GM19395 (cell line): ENCODE results near the gene SPP2.

ENCODE experiments used
- ATAC-seq: cut with Tn5 transposase; IDR thresholded peaks from one replicate; pipeline ENCODE4 v1.9.1; 2021; ENCODE audit warnings: mild to moderate bottlenecking, moderate library complexity; ENCODE audit not compliant: unreplicated experiment

Gene SPP2, protein sequence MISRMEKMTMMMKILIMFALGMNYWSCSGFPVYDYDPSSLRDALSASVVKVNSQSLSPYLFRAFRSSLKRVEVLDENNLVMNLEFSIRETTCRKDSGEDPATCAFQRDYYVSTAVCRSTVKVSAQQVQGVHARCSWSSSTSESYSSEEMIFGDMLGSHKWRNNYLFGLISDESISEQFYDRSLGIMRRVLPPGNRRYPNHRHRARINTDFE

DNA sequence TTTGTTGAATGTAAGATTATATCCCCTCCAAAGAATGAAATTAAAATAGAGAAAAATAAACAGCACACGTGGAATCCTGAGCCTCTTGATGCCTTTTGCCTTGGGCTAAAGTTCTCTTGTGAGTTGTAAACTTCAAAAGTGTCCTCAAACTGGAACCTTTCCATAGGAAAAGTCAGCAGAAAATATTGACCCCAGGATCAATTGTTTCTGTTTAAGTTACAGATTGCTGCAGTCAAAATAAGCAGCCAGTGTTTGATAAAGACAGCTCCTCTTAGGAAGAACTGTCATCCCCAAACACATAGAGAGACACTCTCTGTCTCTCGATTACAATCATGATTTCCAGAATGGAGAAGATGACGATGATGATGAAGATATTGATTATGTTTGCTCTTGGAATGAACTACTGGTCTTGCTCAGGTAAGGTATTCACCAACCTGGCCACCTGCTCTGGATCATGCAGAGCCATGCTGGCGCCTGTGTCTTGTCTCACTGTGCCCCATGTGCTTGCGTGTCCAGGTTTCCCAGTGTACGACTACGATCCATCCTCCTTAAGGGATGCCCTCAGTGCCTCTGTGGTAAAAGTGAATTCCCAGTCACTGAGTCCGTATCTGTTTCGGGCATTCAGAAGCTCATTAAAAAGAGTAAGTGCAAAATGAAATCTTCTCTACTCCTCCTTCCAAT lies at the start of gene SPP2:
SPP2 (plus strand) TSS at position 248 of the 681 bp plus-strand sequence; CDS start at position 333, 85 bp downstream.
- no peak for ATAC-seq

DNA sequence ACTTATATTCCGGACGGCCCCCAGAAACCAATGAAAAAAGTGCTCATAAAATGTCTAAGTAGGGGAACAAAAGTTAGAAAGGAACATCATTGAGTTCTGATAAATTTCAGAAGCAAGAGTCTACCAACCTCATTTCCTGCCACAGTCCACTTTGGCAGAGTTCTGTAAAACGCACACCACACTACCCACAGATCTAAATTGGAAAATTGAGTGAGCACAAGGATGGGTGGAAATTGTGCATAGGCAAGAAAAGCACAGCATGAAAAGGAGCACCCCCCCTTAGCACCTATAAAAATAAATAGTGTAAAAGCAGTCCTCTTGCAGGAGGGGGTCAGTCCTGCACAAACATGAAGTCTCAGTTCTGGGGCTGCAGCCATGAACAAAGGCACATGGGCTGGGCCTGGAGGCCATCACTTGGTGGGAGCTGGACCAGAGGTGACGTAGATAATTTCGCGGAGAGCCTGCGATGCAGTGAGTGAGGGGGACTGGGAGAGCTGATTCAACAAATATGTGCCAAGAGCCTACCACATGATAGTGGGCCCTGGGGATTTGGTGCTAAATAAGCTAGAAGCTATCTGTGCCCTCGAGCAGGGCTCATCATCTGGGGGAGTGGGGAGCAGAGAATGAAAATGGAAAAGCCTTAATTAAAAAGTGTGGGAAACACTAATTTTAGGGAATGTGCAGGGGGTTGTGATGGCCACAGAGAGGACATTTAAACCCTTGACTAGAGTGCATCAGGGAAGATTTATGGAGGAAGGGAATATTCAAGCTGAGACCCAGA lies 48.9 kb upstream of the SPP2 start:
- ATAC-seq = no peak

DNA sequence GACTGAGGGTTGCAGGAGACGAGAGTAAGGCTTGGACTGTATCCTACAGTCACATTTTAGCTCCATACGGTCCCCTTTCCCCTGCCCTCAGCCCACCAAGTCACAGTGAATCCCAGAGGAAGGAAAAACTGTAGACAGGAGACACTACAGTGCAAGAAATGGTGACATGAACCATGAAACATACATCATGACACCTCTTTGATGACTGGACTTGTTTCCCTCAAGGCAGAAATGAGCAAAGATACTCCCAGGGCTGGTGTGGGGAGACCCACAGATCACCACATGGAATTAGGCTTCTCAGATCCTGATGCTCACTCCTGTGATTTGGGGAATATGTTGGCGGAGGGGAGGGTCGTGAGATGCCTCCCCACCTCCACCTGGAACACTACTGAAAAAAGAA lies 48.2 kb upstream of the SPP2 start:
- ATAC-seq = no peak

DNA sequence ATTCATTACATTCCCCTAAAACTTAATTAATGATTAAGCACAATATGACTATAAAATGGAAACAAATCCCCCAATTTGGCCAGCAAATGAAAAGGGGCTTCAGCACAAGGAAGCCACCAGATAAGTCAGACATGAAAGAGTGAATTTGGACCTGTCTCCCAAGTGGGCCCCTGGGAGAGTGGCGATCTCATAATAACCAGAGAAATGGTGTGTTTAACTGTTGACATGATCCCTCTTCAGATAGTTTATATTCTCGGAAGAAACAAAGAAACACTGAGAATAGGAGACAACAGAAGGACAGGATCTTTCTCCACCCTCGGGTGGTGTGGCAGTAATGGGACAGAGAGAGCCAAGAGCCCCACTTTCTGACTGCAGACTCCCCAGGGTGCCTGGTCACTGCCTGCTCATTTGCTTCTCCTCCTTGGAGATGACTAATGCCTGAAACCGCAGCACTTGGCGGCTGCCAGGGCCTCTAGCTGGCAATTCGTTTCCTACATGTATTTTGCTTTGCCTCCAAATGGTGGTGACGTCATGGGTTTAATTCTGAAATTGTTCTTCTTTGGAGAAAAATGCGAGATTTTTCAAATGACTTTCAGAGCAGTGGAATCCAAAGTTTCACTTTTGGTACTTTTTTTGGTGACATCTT lies 46.4 kb upstream of the SPP2 start:
- ATAC-seq = no peak

DNA sequence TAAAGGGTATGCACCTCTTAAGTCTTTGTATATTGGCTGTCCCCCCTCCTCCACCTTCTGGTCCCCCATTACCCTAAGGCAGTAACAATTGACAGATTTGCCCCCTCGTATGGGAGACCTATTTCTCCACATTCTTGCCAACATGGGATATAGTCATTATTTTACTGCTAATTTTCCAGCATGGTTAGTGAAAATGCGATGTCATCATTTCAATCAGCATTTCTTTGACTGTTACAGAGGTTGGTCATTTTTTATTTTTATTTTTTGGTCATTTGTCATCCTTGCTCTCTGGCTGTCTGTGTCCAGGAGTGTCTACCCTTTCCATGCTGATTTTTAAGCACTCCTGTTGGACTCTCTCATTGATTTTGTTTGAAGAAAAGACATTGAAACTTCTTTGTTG lies 45.4 kb upstream of the SPP2 start:
- no peak for ATAC-seq

DNA sequence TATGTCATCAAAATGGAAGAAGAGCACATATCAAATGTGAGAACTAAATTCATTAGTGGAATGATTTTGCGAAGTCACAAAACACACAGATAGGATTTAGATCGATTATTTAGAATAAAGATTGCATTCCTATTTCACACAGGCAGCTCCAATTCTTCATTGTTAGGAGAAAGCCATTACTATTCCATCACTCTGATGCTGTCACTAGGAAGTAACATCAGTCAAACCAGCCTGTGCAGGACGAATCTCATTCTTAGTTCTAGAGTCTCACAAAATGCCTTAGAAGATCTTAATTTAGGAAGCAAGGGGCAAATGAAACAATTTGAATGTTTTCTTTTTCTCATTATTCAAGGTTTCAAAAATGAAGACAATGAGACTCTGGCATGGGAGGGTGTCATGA lies 44.0 kb upstream of the SPP2 start:
- ATAC-seq = no peak

DNA sequence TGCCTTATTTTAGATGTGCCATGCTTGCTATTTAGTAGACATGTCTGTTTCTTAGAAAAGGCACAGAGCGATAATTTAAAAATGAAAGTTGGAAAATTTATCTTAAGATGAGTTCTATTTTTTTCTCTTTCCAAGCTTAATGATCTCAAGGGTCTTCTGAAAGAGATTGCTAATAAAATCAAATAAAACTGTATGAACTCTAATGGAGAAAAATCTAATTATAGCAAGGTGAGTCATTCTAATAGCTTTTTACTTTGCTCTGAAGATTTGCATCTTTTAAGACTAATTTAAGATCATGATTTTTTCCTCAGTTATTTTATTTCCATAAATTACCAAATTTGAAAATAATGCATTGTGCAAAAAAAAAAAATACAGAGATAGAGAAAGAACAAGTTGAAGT lies 36.1 kb upstream of the SPP2 start:
- no peak for ATAC-seq

DNA sequence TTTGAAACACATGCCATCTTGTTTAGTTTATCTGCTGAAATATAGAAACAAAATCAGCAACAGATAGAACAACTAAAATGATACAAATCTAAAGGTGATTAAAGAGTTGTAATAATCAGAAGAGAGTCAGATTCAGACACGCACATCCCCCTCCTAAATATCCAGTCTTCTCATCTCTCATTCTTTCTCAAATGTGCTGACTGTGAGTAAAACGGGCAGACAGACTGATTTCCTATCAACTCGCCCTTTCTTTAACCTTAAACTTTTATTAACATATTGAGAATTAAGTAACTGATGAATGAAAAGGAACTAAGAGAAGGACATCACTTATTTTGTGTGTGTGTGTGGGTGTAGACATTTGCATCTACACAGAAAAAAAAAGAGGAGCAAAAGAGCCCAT lies 34.6 kb upstream of the SPP2 start:
- no peak for ATAC-seq

DNA sequence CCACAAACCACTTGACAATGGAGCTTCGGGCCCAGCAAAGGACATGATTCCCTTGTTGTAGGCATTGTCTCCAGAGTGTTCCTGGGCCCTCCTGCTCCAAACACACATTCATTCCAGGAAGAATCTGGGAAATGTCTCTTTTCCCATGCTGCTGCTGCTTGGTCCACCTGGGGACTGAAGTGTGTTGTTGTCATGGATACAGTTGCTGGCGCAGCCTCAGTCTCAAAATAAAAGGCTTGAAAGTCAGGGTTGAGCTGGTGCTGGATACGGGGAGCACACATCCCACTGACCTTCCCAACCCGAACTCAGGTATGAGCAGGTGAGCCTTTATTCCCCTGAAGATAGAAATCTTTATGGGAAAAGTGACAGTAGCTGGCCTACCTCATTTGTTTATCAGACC lies 30.6 kb upstream of the SPP2 start:
- ATAC-seq = no peak

DNA sequence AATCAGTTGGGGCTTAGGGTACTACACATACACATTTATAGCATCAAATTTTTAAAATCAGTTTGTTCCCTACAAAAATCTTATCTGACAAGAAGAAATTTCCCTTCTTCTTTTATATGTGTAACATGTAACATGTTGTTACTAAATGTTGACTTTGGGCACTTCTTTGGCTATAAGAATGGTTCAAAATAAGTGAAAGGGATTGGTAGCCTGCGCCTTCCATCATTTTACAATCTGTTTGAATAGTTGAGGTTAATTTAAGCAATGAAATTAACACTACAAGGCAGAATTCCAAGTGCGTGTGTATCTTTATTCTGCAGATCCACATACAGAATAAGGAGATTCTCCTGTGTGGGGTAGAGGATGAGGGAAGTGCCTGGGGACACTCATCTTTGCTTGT lies 30.2 kb upstream of the SPP2 start:
- ATAC-seq = no peak

DNA sequence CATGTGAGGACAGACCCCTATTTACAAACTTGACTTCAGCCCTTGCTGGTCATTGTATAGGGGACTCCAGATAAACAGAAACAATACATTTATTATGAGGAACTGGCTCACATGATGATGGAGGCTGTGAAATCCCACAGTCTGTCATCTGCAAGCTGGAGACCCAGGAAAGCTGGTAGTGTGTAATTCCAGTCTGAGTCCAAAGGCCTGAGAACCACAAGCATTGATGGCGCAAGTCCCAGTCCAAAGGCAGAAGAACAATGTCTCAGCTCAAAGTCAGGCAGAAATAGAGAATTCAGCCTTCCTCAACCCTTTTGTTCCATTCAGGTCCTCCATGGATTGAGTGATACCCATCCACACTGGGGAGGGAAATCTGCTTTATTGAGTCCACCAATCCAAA lies 28.1 kb upstream of the SPP2 start:
- ATAC-seq = no peak

DNA sequence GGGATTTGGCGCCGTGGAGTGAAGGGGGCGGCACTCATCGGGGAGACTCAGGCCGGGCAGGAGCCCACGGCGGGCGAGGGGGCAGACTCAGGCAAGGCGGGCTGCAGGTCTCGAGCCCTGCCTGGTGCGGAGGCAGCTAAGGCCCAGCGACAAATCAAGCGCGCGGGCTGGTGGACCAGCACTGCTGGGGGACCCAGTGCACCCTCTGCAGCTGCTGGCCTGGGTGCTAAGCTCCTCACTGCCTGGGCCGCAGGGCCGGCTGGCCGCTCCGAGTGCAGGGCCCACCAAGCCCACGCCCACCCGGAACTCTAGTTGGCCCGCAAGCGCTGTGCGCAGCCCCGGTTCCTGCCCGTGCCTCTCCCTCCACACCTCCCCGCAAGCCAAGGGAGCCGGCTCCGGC lies 26.2 kb upstream of the SPP2 start:
- no peak for ATAC-seq

DNA sequence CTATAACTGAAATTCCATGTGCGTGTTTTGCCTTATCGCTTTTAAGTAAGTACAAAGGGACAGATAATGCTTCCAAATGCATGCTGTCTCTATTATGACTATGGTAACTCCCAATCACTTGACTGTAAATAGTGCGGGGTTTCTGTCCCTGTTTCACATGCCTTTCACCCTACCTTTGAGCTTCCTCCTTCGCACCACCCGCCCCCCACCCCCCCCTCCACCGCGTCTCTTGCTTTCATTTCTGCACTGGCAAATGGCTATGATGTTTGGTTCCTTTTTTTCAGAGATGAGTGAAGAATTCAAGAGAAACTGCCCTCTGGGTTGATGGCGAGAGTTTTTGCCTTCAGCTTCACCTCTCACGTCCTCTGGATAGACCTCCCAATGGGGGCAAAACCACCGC lies 25.0 kb upstream of the SPP2 start:
- peak; percentile 71 for ATAC-seq

DNA sequence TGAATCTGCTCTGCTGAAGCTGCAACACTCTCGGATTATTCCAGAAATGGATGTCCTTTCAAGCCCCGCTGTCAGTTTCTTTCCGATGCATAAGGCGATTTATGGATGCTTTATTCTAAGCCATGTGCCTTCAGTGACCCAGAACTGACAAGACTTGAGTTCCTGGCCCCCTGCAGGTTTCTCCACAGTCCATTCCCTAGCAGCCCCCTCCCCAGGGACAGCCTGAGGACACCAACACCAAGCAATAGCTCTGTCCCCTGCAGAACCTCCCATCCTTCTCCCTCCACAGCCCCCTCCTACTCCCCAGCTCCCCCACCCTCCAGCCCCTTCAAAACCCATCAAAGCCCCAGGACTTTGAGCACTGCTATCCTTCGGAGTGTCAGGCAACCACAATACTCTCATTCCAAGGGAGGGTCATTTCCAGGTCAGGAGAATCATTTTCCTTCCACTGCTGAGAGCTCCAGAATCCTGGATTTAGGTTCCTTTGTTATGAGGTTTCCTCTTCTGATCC lies 24.6 kb upstream of the SPP2 start:
- no peak for ATAC-seq

DNA sequence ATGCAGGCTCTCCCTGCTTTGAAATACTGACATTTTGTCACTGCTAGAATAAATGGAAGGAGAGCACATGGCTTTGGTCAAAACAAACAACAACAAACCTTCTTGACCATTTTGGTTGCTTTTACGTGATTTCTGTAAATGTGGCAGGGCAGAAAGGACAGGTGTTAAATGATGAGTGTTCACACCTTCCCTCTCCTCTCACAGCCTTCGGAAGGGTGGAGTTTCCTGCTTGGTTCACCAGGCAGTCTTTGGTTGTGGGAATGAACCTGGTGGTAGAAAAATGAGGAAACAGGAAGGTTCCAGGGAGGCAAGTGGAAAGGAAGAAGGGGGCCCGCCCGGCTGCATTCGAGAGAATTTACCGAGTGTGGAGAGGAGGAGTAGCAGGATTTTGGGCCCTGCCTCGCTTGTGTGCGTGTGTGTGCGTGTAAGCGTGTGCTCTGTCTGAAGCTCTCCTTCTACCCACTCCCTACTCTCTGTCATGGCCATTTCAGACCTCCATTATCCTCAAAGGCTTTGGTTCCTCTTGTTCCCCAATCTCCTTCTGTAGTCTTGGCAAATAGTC lies 23.7 kb upstream of the SPP2 start:
- ATAC-seq = no peak

DNA sequence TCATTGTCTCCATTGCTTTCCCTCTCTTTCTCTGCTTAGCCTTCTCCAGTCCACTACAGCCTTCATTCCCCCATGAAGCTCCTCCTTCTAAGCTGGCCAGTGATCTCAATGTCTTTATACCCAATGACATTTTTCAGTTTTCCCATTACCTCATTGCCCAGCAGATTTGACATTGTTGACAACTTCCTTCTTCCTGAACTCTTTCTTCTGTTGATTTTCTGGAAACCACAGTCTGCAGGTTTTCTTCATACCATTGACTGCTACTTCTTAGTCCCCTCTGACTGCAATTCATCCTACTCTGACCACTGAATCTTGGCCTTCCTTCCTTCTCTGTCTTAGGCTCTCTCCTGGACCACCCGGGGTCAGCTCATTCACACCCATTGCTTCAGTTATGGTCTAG lies 22.9 kb upstream of the SPP2 start:
- no peak for ATAC-seq

DNA sequence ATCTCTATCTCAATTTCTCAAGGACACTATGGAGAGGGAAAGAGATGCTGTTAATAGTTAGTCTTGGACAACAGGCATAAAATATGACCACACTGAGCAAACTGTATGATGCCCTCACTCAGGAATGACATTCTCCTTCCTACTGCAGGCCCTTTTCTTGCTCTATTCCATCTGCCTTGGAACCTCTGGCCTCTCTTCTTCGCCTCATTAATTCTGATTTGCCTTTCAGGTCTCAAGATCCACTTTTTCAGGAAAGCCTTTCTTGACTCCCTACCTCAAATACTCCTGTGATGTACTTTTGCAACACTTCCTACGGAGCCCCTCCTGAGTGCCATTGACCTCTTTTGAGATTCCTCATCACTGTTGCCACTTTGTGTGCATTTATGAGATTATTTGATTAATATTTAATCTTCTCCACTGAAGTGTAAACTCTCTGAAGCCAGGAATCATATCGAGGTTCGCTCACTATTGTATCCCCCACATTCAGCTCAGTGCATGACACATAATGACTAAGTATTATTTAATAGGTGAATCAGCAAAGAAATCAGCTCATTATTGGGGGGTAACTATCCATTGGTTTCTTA lies 21.3 kb upstream of the SPP2 start:
- no peak for ATAC-seq

DNA sequence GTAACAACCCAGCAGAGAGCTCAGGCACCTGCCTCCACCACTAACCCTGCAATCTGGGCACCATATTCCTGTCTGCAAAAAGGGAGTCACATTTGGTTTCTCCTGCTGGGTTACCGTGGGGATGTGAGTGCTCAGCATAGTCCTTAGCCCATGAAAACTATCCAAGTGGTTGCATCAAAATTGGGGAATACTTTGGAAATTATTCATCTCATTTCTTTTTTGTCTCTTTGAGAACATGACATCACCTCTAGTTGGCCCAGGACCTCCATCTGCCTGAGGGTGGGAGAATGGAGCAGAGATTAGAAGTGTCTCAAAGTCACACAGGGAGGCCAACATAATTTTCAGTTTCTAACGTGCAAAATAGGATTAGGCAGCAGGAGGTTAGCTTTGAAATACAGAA lies 19.3 kb upstream of the SPP2 start:
- no peak for ATAC-seq

DNA sequence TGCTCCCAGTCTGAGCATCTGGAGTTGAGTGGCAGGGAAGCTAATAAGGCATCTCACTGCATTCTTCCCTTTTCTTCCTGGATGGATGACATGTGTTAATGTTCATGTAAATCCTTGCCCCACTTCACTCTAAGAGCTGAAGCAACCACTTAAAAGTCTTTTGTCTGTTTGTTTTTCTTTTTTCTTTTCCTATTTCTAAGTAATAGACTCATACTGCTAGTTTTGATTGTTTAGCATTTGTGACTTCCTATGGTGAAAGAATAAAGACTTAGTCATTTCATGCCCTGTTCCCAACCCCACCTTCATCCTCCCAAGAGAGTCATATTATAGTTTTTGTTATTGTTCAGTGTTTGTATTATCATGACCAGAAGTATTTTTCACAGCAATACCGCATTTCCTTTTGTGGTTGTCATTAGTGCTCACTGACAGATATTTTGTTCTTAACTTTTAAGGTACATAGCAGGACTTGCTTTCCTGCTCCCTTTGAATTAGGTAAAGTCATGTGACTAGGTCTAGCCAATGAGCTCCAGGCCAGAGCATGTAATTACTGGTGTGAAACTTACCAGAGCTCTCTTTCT lies 18.1 kb upstream of the SPP2 start:
- ATAC-seq = no peak

DNA sequence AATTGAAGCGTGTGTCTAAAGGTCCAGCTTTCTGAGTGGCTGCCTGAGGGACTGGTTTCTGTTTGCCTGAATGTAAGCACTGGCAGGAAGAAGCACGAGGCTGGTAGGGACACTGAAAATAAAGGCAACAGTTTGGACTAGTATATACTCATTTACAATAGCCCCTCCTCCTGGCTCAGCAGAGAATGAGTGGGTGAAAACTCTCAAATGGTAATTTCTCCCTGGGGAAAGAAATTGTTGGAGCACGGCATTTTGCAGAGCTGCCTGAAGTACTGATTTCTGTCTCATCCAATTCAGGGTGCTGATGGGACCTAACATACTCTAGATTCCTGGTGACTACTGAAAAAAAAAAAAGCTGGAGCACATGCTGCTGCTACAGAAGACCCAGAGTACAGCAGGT lies 17.3 kb upstream of the SPP2 start:
- no peak for ATAC-seq
